HL-60 (cell line): ENCODE data around the gene SUPT5H.

Experiments
- CTCF ChIP-seq: IDR thresholded peaks from one replicate; pipeline ENCODE4 v1.5.1; 2011; ENCODE audit warnings: low read length, control low read depth, inconsistent platforms; ENCODE audit not compliant: insufficient read depth
- GABPA ChIP-seq: IDR thresholded peaks from 2 replicates; pipeline ENCODE4 v1.6.1; 2012; ENCODE audit warnings: low read depth
- POLR2AphosphoS5 ChIP-seq: IDR thresholded peaks from 2 replicates; pipeline ENCODE4 v1.6.1; 2012; ENCODE audit warnings: low read depth
- SPI1 ChIP-seq: IDR thresholded peaks from 2 replicates; pipeline ENCODE4 v1.6.1; 2012; ENCODE audit warnings: low read depth, mild to moderate bottlenecking, borderline replicate concordance

GRCh38 chr19:39426170-39426569 lies 19.2 kb upstream of the SUPT5H start:
- TF ChIP-seq CTCF (no peak), POLR2AphosphoS5 (no peak), SPI1 (no peak), GABPA (no peak)
